Glutamatergic neuron (in vitro differentiated cells): ENCODE results near the gene B3GNT7. TPM values are rescaled to one million over a fixed set of nuclear protein-coding genes. Genes with fewer than 3 reads are reported as not detected.

Source experiments
- DNase-seq: peaks from one replicate; pipeline ENCODE4 v3.0.0; 2022
- H3K27ac Mint-ChIP-seq: one replicate; pipeline ENCODE4 v1.8.0; 2020; ENCODE audit warnings: mild to moderate bottlenecking, mixed read lengths, inconsistent platforms; ENCODE audit not compliant: unreplicated experiment
- H3K27me3 Mint-ChIP-seq: one replicate; pipeline ENCODE4 v1.8.0; 2020; ENCODE audit warnings: mild to moderate bottlenecking, moderate library complexity, mixed read lengths, inconsistent platforms; ENCODE audit not compliant: unreplicated experiment
- H3K36me3 Mint-ChIP-seq: one replicate; pipeline ENCODE4 v1.8.0; 2020; ENCODE audit warnings: mild to moderate bottlenecking, mixed read lengths, inconsistent platforms; ENCODE audit not compliant: unreplicated experiment
- H3K4me1 Mint-ChIP-seq: one replicate; pipeline ENCODE4 v1.8.0; 2020; ENCODE audit warnings: mild to moderate bottlenecking, low read depth, mixed read lengths, inconsistent platforms; ENCODE audit not compliant: unreplicated experiment
- H3K4me3 Mint-ChIP-seq: one replicate; pipeline ENCODE4 v1.8.0; 2020; ENCODE audit warnings: mild to moderate bottlenecking, mixed read lengths, inconsistent platforms; ENCODE audit not compliant: unreplicated experiment
- H3K9me3 Mint-ChIP-seq: one replicate; pipeline ENCODE4 v1.8.0; 2020; ENCODE audit warnings: mild to moderate bottlenecking, moderate library complexity, mixed read lengths, inconsistent platforms; ENCODE audit not compliant: unreplicated experiment
- total RNA-seq: library from RNA; stranded (reverse); fragmentation: NEBNext Ultra II Directional; extraction: Animal tissue kit (Norgen Biotek cat#: 25700); gene quantifications from one replicate; pipeline ENCODE4 v1.2.1, GENCODE V29; 2021; ENCODE audit not compliant: unreplicated experiment
- TF ChIP-seq, protein P1 (sequence below): fragments of 200-600 bp; sonication (generic); IDR thresholded peaks from one replicate; pipeline ENCODE4 v1.5.0; 2021; ENCODE audit not compliant: partially characterized antibody, unreplicated experiment

B3GNT7 gene
- total RNA-seq, 1 donor from 2014 or later, result 0.27 TPM

DNA sequence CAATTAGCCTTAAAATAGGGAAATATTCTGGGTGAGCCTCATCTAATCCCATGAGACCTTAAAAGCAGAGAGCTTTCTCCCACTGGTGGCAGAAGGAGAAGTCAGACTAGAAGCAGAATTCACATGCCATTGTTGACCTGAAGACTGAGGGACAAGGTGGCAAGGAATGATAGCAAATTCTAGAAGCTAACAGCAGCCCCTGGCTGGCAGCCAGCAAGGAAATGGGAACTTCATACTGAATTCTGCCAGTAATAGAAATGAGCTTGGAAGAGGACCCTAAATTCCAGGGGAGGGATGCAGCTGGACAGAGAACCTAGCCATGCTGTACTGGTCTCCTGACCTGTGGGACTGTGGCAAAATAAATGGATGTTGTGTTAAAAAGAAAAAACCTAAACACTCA is 19.5 kb downstream of the B3GNT7 start:
- H3K27ac Mint-ChIP-seq, result no peak overlapping the region
- no peak for DNase-seq
- peaks cover 2% of the 10 kb centered on the region for H3K9me3 Mint-ChIP-seq
- H3K36me3 Mint-ChIP-seq, result no peaks in the 10 kb centered on the region
- peaks cover 2% of the 10 kb centered on the region for H3K27me3 Mint-ChIP-seq
- TF ChIP-seq, protein P1, sequence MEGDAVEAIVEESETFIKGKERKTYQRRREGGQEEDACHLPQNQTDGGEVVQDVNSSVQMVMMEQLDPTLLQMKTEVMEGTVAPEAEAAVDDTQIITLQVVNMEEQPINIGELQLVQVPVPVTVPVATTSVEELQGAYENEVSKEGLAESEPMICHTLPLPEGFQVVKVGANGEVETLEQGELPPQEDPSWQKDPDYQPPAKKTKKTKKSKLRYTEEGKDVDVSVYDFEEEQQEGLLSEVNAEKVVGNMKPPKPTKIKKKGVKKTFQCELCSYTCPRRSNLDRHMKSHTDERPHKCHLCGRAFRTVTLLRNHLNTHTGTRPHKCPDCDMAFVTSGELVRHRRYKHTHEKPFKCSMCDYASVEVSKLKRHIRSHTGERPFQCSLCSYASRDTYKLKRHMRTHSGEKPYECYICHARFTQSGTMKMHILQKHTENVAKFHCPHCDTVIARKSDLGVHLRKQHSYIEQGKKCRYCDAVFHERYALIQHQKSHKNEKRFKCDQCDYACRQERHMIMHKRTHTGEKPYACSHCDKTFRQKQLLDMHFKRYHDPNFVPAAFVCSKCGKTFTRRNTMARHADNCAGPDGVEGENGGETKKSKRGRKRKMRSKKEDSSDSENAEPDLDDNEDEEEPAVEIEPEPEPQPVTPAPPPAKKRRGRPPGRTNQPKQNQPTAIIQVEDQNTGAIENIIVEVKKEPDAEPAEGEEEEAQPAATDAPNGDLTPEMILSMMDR, result no peak
- no peak overlapping the region for H3K4me3 Mint-ChIP-seq
- peaks cover 11% of the 10 kb centered on the region for H3K4me1 Mint-ChIP-seq

DNA sequence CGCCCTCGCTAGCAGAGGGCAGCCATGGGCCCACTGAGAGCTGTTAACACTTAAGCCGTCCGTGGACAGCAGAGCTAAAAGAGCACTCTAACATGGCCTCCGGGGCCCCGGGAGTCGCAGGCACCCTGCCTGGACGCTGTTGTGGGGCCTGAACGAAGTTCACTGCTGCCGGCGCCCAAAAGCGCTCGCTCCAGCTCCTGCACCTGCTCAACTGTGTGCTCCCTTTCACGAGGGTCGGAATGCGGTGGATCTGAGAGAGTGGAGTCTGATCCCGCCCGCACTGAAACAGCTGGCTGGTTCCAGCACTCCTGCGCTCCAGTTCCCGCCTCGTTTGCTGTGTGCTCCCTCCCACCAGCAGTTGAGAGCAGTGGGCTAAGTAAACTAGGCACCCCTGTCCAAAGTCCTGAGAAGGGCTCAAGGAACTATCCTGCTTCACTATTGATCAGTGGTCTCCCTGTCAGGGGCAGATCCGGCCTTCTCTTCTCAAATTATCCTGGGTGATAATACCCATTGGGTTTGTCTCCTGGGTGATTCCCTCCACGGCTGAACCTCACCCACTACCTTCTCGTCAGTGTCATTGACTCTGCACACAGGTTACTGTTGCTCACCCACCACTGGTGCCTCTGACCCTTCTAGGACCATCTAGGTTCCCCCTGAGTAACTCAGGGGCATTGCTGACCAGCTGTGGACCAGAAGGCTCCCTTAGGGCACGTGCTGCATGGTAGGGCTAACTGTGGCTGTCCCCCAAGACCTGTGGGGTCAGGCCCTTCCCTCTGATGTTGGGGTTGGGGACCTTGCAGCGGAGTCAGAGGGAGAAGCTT is 23.5 kb downstream of the B3GNT7 start:
- TF ChIP-seq, protein P1, result no peak
- H3K27ac Mint-ChIP-seq, result no peak overlapping the region
- H3K36me3 Mint-ChIP-seq, result no peaks in the 10 kb centered on the region

GRCh38 chr2:231421051-231421580 is 25.6 kb downstream of the B3GNT7 start:
- H3K4me1 Mint-ChIP-seq, result no peaks in the 10 kb centered on the region
- no peak overlapping the region for H3K4me3 Mint-ChIP-seq
- H3K9me3 Mint-ChIP-seq, result no peaks in the 10 kb centered on the region
- H3K27me3 Mint-ChIP-seq, result no peaks in the 10 kb centered on the region
- DNase-seq, result no peak
- no peaks in the 10 kb centered on the region for H3K36me3 Mint-ChIP-seq
- H3K27ac Mint-ChIP-seq, result no peak overlapping the region
- TF ChIP-seq, protein P1, result no peak

More for the DNA sequence above, 23.5 kb downstream of the B3GNT7 start:
- H3K9me3 Mint-ChIP-seq, result no peaks in the 10 kb centered on the region
- no peak overlapping the region for H3K4me3 Mint-ChIP-seq
- no peaks in the 10 kb centered on the region for H3K27me3 Mint-ChIP-seq
- no peak for DNase-seq
- peaks cover 4% of the 10 kb centered on the region for H3K4me1 Mint-ChIP-seq

GRCh38 chr2:231422056-231422455 is 26.5 kb downstream of the B3GNT7 start:
- no peaks in the 10 kb centered on the region for H3K9me3 Mint-ChIP-seq
- no peak for DNase-seq
- H3K4me3 Mint-ChIP-seq, result no peak overlapping the region
- no peaks in the 10 kb centered on the region for H3K36me3 Mint-ChIP-seq
- TF ChIP-seq, protein P1, result no peak
- H3K27ac Mint-ChIP-seq, result no peak overlapping the region
- no peaks in the 10 kb centered on the region for H3K27me3 Mint-ChIP-seq
- no peaks in the 10 kb centered on the region for H3K4me1 Mint-ChIP-seq

DNA sequence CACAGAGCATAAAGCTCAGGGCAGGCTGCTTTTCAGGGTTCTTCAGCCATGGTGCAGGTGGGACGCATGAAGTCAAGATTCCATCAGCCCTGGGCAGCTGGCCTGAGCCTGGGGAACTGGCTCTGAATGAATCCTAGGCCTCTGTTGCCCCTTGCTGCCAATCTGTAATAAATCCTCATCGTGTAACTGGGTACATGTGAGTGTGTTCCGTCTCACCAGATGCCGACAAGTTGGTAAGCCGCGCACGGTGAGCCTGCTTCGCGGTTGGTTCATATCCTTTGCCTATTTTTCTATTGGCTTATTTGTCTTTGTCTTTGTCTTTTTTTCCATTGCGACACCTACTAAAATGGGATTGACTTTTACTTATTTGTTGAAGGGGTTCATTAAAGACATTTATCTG is 27.7 kb downstream of the B3GNT7 start:
- TF ChIP-seq, protein P1, result no peak
- Mint-ChIP-seq H3K27me3 (no peaks in the 10 kb centered on the region), H3K9me3 (no peaks in the 10 kb centered on the region), H3K4me1 (no peaks in the 10 kb centered on the region), H3K36me3 (no peaks in the 10 kb centered on the region), H3K27ac (no peak overlapping the region), H3K4me3 (no peak overlapping the region)
- no peak for DNase-seq
